ENCODE data around the gene FNBP1.
"Not testable (repeated sequence)": the region's sequence is repeated elsewhere in the genome, so short reads cannot be mapped to it uniquely, and the experiment has no call there.

FNBP1 gene

GRCh38 chr9:129991139-129991538 is 51.9 kb downstream of the FNBP1 start:
- not testable (repeated sequence) for DNase-seq (ENCODE audit: low spot score)

GRCh38 chr9:129990269-129991010 is 52.5 kb downstream of the FNBP1 start:
- DNase-seq (ENCODE audit: low spot score), result no peak

- peak; percentile 35 for DNase-seq (ENCODE audit: low spot score)
These were observed 53.2 kb downstream of the FNBP1 start for GRCh38 chr9:129989740-129990139.

- DNase-seq (ENCODE audit: low spot score), result no peak
These were observed 53.7 kb downstream of the FNBP1 start for GRCh38 chr9:129989362-129989708.

GRCh38 chr9:129988607-129989361 is 54.2 kb downstream of the FNBP1 start:
- DNase-seq (ENCODE audit: low spot score), result no peak

- no peak for DNase-seq (ENCODE audit: low spot score)
These were observed 55.0 kb downstream of the FNBP1 start for GRCh38 chr9:129987941-129988340.

GRCh38 chr9:129987047-129987446 is 55.9 kb downstream of the FNBP1 start:
- no peak for DNase-seq (ENCODE audit: low spot score)

- DNase-seq (ENCODE audit: low spot score), result not testable (repeated sequence)
These were observed 58.4 kb downstream of the FNBP1 start for GRCh38 chr9:129984589-129984988.

GRCh38 chr9:129983891-129984290 is 59.1 kb downstream of the FNBP1 start:
- DNase-seq (ENCODE audit: low spot score), result peak; percentile 54

- no peak for DNase-seq (ENCODE audit: low spot score)
These were observed 61.6 kb downstream of the FNBP1 start for GRCh38 chr9:129981180-129981907.

GRCh38 chr9:129980224-129980623 is 62.8 kb downstream of the FNBP1 start:
- not testable (repeated sequence) for DNase-seq (ENCODE audit: low spot score)

- DNase-seq (ENCODE audit: low spot score), result no peak
These were observed 63.8 kb downstream of the FNBP1 start for GRCh38 chr9:129979071-129979745.

- DNase-seq (ENCODE audit: low spot score), result no peak
These were observed 70.2 kb downstream of the FNBP1 start for GRCh38 chr9:129972816-129973215.

GRCh38 chr9:129968690-129969485 is 74.1 kb downstream of the FNBP1 start:
- no peak for DNase-seq (ENCODE audit: low spot score)

GRCh38 chr9:129964901-129965734 is 77.9 kb downstream of the FNBP1 start:
- DNase-seq (ENCODE audit: low spot score), result no peak

- DNase-seq (ENCODE audit: low spot score), result peak; percentile 42
These were observed 79.9 kb downstream of the FNBP1 start for GRCh38 chr9:129962889-129963703.

GRCh38 chr9:129962451-129962864 is 80.5 kb downstream of the FNBP1 start:
- DNase-seq (ENCODE audit: low spot score), result no peak

GRCh38 chr9:129958796-129959195 is 84.2 kb downstream of the FNBP1 start:
- no peak for DNase-seq (ENCODE audit: low spot score)

- no peak for DNase-seq (ENCODE audit: low spot score)
These were observed 88.0 kb downstream of the FNBP1 start for GRCh38 chr9:129954868-129955550.
